Activated T-cell treated with anti-CD3 and anti-CD28 coated beads, Interleukin-2, amount 50 U/mL, for 48 hours (primary cell): ENCODE results near the gene SHROOM3.

ENCODE experiments used
- DNase-seq, 2 experiments: peaks; one replicate each; pipeline ENCODE4 v3.0.0-alpha.2; 2020

Gene SHROOM3

GRCh38 chr4:76572224-76572623 lies 137.2 kb downstream of the SHROOM3 start:
- DNase-seq: no peak

DNA sequence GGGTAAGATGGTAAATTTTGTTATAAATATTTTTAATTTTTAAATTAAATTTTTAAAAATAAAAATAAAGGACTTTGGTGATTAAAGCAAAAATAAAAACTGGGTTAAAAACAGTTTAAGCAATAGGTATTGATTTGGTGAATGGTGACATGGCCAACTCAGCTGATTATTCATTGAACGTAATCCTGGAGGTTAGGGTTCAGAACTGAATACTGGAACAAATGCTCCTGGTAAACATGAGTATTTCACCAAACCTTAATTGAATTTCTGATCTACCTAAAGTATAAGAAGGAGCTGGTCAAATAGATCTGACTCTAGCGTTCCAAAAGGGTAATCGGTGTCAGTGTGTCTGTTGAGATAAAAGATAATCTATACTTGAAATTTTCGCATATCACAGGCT lies 141.8 kb downstream of the SHROOM3 start:
- DNase-seq: no peak

DNA sequence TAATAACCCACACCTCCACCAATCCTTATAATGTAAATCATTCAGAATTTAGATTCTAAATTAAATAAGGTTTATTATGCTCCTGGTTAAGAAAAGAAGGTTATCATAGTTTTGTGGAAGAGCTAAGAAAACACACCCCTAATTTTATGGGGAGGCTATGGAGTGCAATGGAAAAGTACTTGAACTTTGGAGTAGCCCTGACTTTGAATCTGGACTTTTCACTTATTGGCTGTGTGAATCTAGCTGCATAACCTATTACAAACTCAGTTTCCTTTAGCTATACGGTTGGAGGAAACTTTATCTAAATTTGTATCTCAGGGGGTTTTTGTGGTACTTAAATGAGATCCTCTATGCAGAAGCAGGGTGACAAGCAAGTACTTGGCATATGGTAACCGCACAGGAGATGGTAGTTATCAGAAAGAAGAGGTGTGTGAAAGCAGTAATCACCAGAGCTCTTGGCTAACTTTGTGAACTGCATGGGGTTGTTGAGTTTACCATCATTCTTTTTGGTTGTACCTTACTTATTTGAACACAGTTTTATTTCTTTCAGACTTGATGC lies 143.1 kb downstream of the SHROOM3 start:
- no peak for DNase-seq

DNA sequence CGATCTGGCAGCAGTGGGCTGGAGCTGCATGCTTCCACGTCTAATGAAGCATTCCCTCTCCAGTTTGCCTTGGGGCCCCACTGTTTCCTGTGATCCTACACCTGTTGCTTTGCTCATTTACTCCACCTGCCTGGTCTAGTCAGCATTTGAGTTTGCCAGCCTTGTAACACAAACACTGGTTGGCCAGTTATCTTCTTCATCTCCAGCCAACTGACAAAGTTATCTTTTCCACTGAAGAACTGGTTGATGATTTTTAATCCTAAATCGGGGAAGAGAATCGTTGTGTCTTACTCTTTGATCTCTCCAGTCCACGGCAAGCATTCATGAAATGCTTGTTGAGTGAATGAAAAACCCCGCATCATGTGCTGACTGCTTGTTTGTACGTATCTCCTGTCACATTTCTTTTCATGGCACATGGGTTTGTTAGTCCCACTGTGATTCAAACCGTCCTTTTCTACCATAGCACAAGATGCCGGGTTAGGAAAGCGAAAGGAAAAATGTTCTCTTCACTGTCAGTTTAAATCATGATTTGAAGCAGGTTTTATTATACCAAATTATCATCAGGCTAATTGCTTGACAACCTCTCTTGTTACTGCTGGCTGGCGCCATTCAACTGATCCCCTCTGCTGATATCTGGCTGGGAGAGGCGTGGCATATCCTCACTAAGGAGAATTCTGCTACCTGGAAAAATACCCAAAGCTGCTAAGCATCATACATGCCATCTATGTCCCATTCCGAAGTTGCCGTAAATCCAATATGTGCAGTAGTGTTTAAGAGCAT lies 144.8 kb downstream of the SHROOM3 start:
- DNase-seq: no peak

DNA sequence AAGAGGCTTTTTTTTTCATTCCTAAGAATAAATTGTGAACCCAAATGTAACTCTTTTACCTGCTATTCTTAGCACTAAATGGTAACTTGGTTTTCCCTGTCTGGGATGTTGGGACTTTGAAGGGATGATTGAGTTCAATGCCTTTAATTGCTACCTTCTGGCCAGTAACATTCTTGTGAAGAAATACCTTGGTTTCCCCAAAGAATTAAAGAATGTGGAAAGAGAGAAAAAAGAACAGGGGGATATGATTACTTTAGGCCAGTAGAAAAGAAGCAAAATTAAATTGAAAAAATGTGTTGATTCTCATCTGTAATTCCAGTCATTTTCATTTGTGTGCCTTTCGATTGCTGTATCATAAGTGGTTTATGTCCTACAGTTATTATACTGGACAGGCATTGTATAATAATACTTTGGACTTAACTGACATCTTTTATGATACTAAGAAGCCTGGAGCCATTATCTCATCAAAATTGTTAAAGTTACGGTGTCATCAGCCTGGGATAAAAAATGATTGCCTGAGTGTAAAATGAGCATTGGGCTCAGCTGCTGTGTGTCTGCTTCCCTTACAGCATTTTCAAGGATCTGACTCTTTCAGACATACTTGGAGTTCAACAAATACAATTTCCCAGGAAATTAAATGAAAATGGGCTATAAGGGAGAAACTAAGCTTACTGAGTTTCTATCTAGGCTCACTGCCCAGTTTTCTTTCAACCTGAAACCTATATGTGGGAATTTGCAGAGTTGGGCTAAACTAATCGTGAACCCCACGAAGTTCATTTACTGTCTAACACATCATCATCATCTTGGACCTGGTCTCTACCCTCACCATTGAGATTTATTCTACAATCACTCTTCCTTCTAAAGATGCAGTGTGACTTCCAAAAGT lies 146.3 kb downstream of the SHROOM3 start:
- DNase-seq: no peak

DNA sequence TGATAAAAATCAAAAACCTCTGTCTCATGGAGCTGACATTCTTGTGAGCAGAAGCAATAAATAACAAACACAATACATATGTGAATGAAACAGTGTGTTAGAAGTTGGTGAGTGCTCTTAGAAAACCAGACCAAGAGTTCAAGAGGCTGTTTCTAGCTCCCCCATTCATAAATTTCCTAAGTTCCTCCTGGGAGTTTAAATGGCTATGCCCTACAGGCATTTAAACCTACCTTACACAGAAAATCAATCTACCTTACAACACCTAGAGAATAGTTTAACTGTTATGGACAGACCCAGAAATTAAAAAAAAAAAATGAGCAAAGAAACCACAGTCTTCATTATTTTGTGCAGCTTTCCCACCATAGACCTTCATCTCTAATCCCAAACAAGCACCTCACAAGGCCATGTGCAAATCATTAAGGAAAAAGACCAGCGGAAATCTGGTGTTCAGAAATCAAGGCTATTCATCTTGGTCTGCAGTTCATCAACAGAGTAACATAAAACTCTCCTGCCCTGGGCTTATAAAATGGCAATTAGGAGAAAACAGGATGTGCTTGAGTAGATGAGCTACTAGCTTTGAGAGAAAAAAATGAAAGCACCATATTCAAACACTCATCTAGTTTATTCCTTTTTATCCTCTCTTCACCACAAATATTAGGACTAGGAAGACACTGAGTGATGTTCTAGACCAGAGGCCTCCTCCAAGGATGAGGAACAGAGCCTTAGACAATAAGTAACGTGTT lies 147.2 kb downstream of the SHROOM3 start:
- no peak for DNase-seq

- DNase-seq: no peak
Observed at GRCh38 chr4:76582817-76583087, 147.7 kb downstream of the SHROOM3 start.

DNA sequence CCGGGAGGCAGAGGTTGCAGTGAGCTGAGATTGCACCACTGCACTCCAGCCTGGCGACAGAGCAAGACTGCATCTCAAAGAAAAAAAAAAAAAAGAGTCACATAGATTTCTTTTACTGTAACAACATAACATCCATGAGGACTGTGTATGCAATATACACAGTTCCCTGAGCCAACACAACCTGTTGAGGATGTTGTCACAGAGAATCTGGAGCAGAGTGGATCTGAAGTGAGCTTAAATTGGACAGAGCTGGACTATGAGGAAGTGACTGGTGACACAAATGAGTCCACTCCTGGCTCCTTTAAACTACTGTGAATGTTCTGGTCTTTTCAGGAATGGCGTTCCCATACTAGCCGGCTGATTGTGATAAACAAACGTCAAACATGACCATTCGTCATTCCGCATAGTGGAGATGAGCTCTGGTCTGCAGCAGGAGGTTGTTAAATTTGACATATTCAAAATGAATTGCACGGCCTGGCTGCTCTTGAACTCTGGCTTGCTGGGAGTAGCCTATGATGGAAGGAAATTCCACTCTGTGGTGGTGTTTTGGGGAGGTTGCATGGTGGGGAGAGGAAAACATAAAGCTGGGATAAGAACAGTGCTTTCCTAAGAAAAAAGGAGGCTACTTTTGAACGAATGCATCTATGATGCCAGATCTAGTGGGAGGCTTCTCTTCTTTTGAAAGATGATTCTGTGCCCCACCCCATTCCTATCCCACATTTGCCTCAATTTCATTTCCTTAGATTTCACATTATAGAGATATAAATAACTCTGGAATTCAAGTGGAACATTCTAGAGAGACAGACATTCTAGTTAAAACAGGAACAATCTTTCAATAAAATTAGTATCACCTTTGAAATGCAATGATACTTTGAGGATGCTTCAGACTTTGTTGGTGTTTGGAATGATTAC lies 149.5 kb downstream of the SHROOM3 start:
- DNase-seq: no peak

GRCh38 chr4:76585272-76585671 lies 150.2 kb downstream of the SHROOM3 start:
- DNase-seq: no peak

GRCh38 chr4:76585897-76586360 lies 150.9 kb downstream of the SHROOM3 start:
- peak; percentile 43 to 45 for DNase-seq

GRCh38 chr4:76588274-76588673 lies 153.2 kb downstream of the SHROOM3 start:
- DNase-seq: no peak

DNA sequence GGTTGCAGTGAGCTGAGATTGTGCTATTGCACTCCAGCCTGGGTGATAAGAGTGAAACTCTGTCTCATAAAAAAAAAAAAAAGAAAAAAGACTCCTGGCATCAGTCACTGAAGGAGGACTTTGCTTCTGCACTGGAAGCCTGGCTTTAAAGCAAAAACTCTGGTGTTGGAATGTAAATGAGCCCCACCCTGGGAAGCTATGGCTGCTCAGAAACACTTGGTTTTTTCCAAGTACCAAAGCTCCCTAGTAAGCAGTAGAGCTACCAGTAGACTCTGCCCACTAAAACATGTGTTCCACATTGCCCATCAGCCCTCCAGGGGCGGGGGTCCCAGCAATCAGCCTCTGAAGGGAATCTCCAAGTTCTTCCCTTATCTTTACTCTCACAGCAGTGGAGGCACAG lies 154.4 kb downstream of the SHROOM3 start:
- DNase-seq: no peak

- DNase-seq: no peak
Observed at GRCh38 chr4:76589872-76590797, 155.1 kb downstream of the SHROOM3 start.

- no peak for DNase-seq
Observed at GRCh38 chr4:76590798-76591281, 155.8 kb downstream of the SHROOM3 start.

DNA sequence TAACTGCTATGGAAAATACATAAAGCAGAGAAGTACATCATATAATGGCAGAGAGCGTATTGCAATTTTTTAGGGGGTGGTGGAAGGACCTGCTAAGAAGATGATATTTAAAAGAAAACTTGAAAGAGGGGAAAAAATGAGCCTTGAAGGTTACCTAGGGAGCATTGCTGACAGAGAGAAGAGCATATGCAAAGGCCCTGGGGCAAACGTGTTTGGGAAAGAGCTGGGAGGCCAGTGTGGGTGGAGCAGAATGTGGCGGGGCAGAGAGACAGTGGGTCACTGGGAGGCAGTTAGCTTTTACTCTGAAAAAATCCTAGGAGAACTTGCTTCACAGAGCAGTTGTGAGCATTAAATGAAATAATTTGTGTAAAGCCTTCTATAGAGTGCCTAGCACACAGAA lies 157.0 kb downstream of the SHROOM3 start:
- DNase-seq: no peak

GRCh38 chr4:76592460-76592859 lies 157.4 kb downstream of the SHROOM3 start:
- no peak for DNase-seq

GRCh38 chr4:76594173-76594572 lies 159.1 kb downstream of the SHROOM3 start:
- DNase-seq: no peak

- DNase-seq: no peak
Observed at GRCh38 chr4:76595435-76595834, 160.4 kb downstream of the SHROOM3 start.

DNA sequence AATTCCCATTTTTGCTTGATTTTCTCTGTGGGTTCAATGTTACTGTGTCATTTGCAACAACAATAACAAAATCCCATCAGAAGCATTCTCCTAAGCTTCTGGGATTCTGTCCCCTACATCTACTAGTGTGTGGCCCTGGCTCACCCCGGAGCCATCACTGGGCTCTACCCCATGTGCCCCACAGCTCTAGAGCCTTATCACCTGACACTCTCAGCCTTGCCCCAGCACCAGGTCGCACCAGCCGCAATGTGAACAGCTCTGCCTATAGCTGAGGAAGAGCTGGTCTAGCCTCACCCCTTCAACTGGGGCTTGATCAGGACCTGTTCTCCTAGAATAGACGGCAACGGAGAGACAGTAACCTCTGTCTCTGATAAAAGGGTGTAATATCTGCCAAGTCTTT lies 161.7 kb downstream of the SHROOM3 start:
- no peak for DNase-seq

DNA sequence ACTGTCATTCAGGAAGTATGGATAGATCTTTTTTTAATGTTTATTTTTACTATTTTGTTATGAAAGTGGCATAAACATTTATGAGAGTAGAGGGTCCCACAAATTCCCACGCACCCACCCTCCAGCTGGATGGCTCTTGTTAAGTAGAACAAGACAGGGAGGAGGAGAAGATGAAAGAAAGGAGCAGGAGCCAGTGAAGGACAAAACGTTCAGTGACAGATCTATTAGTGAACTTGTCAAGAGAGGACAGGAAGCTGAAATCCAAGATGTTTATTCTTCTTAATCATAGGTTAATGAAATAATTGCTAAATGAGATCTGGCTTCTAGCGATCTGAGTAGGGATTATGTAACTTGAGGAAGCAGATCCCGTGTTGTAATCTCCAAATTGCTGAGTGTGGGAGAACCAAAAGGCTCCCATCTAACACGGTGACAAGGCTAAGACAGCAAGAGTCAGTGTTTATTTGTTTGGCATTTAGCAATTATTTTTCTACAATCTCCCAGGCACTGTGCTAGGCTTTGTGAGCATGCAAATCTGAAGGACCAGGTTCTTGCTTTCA lies 162.5 kb downstream of the SHROOM3 start:
- no peak for DNase-seq
